GM21723 (cell line): Measurements from ENCODE around the gene AK5.

Experiments used
- ATAC-seq: cut with Tn5 transposase; IDR thresholded peaks from one replicate; pipeline ENCODE4 v1.9.1; 2021; ENCODE audit warnings: mild to moderate bottlenecking, moderate library complexity; ENCODE audit not compliant: unreplicated experiment

AK5 gene

GRCh38 chr1:77538956-77539518, 257.2 kb downstream of the AK5 start:
- peak; percentile 69 for ATAC-seq

GRCh38 chr1:77539519-77540142, 257.8 kb downstream of the AK5 start:
- ATAC-seq, result no peak

GRCh38 chr1:77540501-77541161, 258.8 kb downstream of the AK5 start:
- no peak for ATAC-seq

- peak; percentile 26 for ATAC-seq
These were observed 259.3 kb downstream of the AK5 start for GRCh38 chr1:77541162-77541545.

- no peak for ATAC-seq
These were observed 261.1 kb downstream of the AK5 start for GRCh38 chr1:77542813-77543420.

- ATAC-seq, result no peak
These were observed 262.1 kb downstream of the AK5 start for GRCh38 chr1:77543822-77544448.

- no peak for ATAC-seq
These were observed 263.0 kb downstream of the AK5 start for GRCh38 chr1:77544845-77545244.

GRCh38 chr1:77545970-77546369, 264.2 kb downstream of the AK5 start:
- ATAC-seq, result no peak

GRCh38 chr1:77546890-77547289, 265.1 kb downstream of the AK5 start:
- no peak for ATAC-seq

GRCh38 chr1:77548285-77548684, 266.5 kb downstream of the AK5 start:
- ATAC-seq, result no peak

GRCh38 chr1:77550135-77550534, 268.3 kb downstream of the AK5 start:
- ATAC-seq, result no peak

GRCh38 chr1:77552626-77553025, 270.8 kb downstream of the AK5 start:
- ATAC-seq, result no peak

- ATAC-seq, result no peak
These were observed 271.9 kb downstream of the AK5 start for GRCh38 chr1:77553568-77554291.

GRCh38 chr1:77556045-77556444, 274.2 kb downstream of the AK5 start:
- no peak for ATAC-seq

GRCh38 chr1:77557053-77557452, 275.2 kb downstream of the AK5 start:
- no peak for ATAC-seq

- no peak for ATAC-seq
These were observed 276.9 kb downstream of the AK5 start for GRCh38 chr1:77558591-77559164.

- no peak for ATAC-seq
These were observed 278.9 kb downstream of the AK5 start for GRCh38 chr1:77560741-77561140.

GRCh38 chr1:77562596-77563150, 280.9 kb downstream of the AK5 start:
- ATAC-seq, result no peak

- ATAC-seq, result no peak
These were observed 283.5 kb downstream of the AK5 start for GRCh38 chr1:77565321-77565720.

- ATAC-seq, result no peak
These were observed 289.8 kb downstream of the AK5 start for GRCh38 chr1:77571642-77572041.
